HG02798 (cell line): ENCODE data around the gene PSMA4.
"Not testable (repeated sequence)": the region's sequence is repeated elsewhere in the genome, so short reads cannot be mapped to it uniquely, and the experiment has no call there.

Experiments
- ATAC-seq: cut with Tn5 transposase; IDR thresholded peaks from one replicate; pipeline ENCODE4 v1.9.1; 2021; ENCODE audit warnings: mild to moderate bottlenecking; ENCODE audit not compliant: unreplicated experiment, poor library complexity

Gene PSMA4

GRCh38 chr15:78550815-78551214, 10.6 kb downstream of the PSMA4 start:
- ATAC-seq = no peak

- ATAC-seq = peak; percentile 50
Observed at GRCh38 chr15:78551902-78552301, 11.7 kb downstream of the PSMA4 start.

GRCh38 chr15:78552597-78552996, 12.4 kb downstream of the PSMA4 start:
- ATAC-seq = no peak

- not testable (repeated sequence) for ATAC-seq
Observed at GRCh38 chr15:78560201-78560600, 20.0 kb downstream of the PSMA4 start.

GRCh38 chr15:78561490-78561889, 21.2 kb downstream of the PSMA4 start:
- ATAC-seq = no peak

- no peak for ATAC-seq
Observed at GRCh38 chr15:78563092-78563491, 22.8 kb downstream of the PSMA4 start.

GRCh38 chr15:78564743-78565096, 24.5 kb downstream of the PSMA4 start:
- ATAC-seq = peak; percentile 4

GRCh38 chr15:78565097-78565950, 25.1 kb downstream of the PSMA4 start, which contains the start of gene CHRNA5:
TSS of gene CHRNA5 (plus strand) at chr15:78565520. CDS start at chr15:78565720, 200 bp downstream.
- peak; percentile 92 for ATAC-seq

- ATAC-seq = peak; percentile 13
Observed at GRCh38 chr15:78565951-78566774, 25.9 kb downstream of the PSMA4 start.

- ATAC-seq = no peak
Observed at GRCh38 chr15:78567531-78567930, 27.3 kb downstream of the PSMA4 start.

GRCh38 chr15:78570710-78571109, 30.5 kb downstream of the PSMA4 start:
- no peak for ATAC-seq

GRCh38 chr15:78571382-78571781, 31.1 kb downstream of the PSMA4 start:
- no peak for ATAC-seq

GRCh38 chr15:78573416-78573815, 33.2 kb downstream of the PSMA4 start:
- ATAC-seq = no peak

- no peak for ATAC-seq
Observed at GRCh38 chr15:78574944-78575343, 34.7 kb downstream of the PSMA4 start.

GRCh38 chr15:78597583-78597982, 57.3 kb downstream of the PSMA4 start:
- no peak for ATAC-seq

- ATAC-seq = no peak
Observed at GRCh38 chr15:78598348-78598747, 58.1 kb downstream of the PSMA4 start.

GRCh38 chr15:78599189-78599588, 58.9 kb downstream of the PSMA4 start:
- no peak for ATAC-seq
